NT2/D1 (cell line): ENCODE data around the gene TPMT.

ENCODE experiments used
- SUZ12 ChIP-seq: IDR thresholded peaks from 2 replicates; pipeline ENCODE4 v1.6.1; 2011; ENCODE audit not compliant: insufficient read length, insufficient read depth; ENCODE audit errors: extremely low read depth
- YY1 ChIP-seq: IDR thresholded peaks from 2 replicates; pipeline ENCODE4 v1.6.1; 2011; ENCODE audit not compliant: insufficient read length, insufficient read depth
- ZNF274 ChIP-seq: IDR thresholded peaks from 2 replicates; pipeline ENCODE4 v1.6.1; 2011; ENCODE audit warnings: mild to moderate bottlenecking, low read depth, low read length

DNA sequence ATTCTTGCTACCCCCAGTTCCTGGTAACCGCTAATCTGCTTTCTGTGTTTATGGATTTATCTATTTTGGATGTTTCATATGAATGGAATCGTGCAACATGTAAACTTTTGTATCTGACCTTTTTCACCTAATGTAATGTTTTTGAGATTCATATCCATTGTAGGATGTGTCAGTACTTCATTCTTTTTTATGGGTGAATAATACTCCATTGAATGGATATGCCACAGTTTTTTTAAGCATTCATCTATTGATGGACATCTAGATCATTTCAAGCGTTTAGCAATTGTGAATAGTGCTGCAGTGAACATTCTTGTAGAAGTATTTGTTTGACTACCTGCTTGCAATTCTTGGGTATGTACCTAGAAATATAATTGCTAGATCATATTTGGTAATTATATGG lies 13.4 kb upstream of the TPMT start:
- TF ChIP-seq SUZ12 (no peak), YY1 (no peak), ZNF274 (no peak)
